Astrocyte of the cerebellum (primary cell): Measurements from ENCODE around the gene RAB7A.
A peak's percentile ranks its signal among the peaks of the same experiment; 100 is the strongest.

ENCODE experiments used
- DNase-seq: peaks from one replicate; pipeline ENCODE4 v3.0.0-alpha.2; 2011; ENCODE audit warnings: low read depth
- H3K4me3 ChIP-seq: 2 replicates; pipeline ENCODE4 v1.5.1; 2011; ENCODE audit warnings: mild to moderate bottlenecking, low read depth, low read length, moderate library complexity
- in situ Hi-C: cut with HindIII; loops from 2 replicates; pipeline ENCODE4 v1.10.0; 2017; ENCODE audit warnings: low sequenced_read_pairs
- TF ChIP-seq, protein P1 (sequence below): IDR thresholded peaks from 2 replicates; pipeline ENCODE4 v1.5.1; 2012; ENCODE audit warnings: low read length, low read depth, moderate library complexity, mild to moderate bottlenecking; ENCODE audit errors: missing control alignments

RAB7A gene

DNA sequence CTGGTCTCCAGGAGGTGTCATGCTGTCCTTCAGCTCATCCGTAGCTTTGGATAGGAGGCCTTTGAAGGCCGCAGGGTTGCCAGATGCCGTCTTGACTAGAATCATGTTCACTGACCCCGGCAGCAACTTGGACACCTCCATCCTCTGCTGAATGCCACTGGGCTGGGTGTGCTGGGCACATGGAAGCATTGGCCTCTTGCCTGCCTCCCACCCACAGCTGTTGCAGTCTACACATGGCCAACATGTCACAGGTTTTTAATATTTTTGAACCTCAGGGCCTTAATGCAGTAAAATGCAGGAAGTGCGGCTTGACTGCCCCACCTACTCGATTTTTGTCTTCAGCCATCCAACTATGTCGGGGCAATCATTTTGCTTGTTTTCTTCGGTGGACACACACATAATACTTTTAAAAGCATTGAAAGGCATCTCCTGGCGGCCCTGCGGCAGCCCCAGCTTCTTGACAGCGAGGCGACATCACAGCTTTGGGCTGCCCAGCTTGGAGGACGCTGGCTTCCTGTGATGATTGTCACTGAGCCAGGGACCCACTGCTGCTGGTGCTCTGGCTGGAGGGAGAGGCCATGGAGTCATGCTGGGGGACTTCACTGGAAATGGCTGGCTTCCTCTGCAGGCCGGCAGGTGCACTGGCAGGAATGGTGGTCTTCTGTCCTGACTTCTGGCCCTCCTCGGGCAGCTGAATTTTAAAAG lies 121.8 kb downstream of the RAB7A start:
- H3K4me3 ChIP-seq: no peak overlapping the region
- in situ Hi-C loops: no loop called here
- DNase-seq: no peak
- TF ChIP-seq, protein P1, sequence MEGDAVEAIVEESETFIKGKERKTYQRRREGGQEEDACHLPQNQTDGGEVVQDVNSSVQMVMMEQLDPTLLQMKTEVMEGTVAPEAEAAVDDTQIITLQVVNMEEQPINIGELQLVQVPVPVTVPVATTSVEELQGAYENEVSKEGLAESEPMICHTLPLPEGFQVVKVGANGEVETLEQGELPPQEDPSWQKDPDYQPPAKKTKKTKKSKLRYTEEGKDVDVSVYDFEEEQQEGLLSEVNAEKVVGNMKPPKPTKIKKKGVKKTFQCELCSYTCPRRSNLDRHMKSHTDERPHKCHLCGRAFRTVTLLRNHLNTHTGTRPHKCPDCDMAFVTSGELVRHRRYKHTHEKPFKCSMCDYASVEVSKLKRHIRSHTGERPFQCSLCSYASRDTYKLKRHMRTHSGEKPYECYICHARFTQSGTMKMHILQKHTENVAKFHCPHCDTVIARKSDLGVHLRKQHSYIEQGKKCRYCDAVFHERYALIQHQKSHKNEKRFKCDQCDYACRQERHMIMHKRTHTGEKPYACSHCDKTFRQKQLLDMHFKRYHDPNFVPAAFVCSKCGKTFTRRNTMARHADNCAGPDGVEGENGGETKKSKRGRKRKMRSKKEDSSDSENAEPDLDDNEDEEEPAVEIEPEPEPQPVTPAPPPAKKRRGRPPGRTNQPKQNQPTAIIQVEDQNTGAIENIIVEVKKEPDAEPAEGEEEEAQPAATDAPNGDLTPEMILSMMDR: no peak

DNA sequence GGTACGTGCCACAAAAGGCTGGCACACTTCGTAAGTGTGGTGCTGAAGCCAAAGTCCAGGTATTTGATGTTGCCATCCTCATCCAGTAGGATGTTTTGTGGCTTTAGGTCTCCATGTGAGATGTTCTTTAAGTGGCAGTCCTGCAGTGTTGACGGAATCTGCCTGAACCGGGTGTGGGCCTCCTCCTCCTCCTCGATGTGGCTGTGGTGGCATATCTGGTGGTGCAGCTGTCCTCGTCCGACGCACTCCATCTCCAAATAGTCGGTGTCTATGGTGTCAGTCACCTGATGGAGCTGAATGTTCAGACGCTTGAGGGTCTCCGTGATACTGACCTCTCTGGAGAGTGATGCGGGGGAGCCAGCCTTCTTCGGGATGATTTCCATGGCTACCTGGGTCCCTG lies 123.0 kb downstream of the RAB7A start:
- TF ChIP-seq, protein P1: no peak
- no peak for DNase-seq
- in situ Hi-C loops: no loop called here
- H3K4me3 ChIP-seq: no peak overlapping the region

DNA sequence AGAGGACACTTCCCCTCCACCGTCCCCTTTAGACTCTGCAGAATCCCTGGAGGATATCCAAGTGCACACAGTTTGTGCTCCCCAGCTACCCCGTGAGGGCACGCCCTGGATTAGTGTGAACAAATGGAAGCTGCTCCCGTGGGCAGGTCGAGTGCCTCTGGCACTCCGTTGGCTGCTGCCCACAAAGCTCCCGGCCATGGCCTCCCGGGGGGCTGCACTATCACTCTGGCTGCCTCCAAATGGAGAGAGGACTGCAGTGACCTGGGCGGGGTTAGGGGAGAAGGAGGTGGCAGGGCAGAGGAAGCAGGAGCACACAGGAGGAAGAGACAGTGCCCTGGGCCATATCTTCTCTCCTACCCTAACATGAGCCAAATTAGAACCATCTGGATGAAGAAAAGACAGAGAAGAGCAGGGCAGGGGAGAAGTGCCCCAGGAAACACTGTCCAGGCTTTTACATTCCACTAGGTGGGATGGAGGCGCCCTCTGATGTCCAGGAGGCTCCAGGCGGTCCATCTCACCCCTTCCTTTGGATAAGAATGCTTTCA lies 124.0 kb downstream of the RAB7A start:
- no peak for DNase-seq
- TF ChIP-seq, protein P1: peak; percentile 48
- in situ Hi-C loops: loop anchor here (5.0 kb wide), 1 partner anchor 233 kb away; no protein-coding TSS in a partner anchor
- no peak overlapping the region for H3K4me3 ChIP-seq

DNA sequence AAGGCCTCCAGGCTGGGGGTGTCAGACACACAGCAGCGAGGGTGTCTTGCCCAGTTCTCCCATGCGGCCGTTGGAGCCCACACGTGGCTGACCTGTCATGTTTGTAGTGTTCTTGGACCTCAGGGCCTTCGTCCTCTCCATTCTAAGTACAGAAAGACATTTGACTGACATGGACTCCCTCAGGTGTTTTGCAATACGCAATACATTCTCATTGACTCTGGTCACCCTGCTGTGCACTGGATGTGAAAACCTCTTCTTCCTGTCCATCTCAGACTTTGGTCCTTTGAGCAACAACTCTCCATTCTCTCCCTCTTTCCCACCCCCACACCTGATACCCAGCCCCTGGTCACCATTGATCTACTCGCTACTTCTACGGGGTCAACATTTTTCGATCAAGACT lies 124.6 kb downstream of the RAB7A start:
- no peak for DNase-seq
- TF ChIP-seq, protein P1: no peak
- H3K4me3 ChIP-seq: no peak overlapping the region
- in situ Hi-C loops: loop anchor here (5.0 kb wide), 1 partner anchor 233 kb away; no protein-coding TSS in a partner anchor

DNA sequence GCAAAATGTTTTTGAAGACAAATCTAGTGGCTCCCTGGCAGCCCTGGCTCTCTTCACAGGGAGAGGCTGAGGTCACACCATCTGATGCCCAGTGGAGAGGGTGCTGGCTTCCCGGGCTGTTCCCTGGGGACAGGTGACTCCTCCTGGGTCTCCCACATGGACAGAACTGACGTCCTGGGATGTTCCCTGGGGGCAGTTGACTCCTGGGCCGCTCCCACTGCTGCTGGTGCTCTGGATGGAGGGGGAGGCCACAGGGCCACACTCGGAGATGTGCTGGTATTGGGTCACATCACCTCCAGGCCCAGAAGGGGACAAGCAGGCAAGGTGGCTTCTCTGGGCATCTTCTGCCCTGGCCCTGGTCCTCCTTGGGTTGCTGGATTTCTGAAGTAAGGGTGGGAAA lies 125.6 kb downstream of the RAB7A start:
- in situ Hi-C loops: loop anchor here (5.0 kb wide), 1 partner anchor 234 kb away; no protein-coding TSS in a partner anchor
- TF ChIP-seq, protein P1: no peak
- DNase-seq: no peak
- no peak overlapping the region for H3K4me3 ChIP-seq

DNA sequence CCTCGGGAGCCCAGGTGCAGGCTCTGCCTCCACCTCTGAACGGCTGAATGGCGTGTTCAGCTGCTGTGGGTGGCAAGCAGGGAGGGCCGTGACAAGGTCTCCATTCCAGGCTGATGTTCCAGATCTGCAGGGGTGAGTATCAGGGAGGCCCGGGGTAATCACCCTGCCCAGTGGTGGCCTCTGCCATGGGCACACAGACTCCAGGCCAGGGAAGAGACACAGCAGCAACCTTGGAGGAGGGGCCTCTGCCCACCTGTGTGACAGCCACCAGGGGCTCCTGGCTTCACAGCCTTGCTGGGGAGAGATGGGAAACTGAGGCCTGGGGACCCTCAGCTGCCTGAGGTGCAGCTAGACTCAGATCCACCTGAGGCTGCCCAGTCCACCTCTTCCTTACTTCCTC lies 127.8 kb downstream of the RAB7A start:
- in situ Hi-C loops: loop anchor here (5.0 kb wide), 1 partner anchor 237 kb away; no protein-coding TSS in a partner anchor
- H3K4me3 ChIP-seq: no peak overlapping the region
- TF ChIP-seq, protein P1: no peak
- DNase-seq: no peak
